ENCODE measurements around the gene EIF4G2.

DNA sequence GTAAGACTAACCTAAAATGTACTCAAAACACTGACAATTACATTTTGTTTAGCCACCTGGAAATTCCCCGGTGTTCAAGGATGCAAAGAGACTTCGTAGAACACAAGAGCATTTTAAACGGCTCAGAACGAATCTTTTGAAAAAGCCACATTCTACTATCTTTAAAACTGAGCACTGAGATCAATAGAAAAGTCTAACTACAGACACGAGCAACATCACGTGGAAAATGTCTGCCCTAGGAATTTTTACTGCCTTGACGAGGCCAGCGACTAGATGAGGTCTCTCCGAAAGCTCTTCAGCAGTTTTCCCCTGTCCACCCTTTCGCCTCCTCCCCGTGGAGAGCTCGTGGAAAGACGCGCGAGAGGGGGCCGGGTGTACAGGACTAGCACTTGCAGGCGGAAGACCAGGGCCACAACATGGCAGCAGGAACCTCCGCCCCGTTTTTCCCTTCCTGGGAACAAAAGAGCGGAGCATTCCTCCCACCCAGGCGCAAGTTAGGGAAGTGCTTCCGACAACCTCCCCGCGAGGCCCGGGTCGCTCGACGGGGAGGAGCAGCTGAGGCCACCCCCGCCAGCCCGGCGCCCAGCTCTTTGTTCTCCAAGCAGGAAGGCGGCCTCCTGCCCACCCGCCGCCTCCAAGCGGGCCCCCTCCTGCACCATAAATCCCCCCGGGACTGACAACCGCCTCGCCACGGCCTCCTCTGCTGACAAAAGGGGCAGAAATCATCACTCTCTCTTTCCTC is 1.1 kb downstream of the EIF4G2 start:
- TF ChIP-seq, protein P1, sequence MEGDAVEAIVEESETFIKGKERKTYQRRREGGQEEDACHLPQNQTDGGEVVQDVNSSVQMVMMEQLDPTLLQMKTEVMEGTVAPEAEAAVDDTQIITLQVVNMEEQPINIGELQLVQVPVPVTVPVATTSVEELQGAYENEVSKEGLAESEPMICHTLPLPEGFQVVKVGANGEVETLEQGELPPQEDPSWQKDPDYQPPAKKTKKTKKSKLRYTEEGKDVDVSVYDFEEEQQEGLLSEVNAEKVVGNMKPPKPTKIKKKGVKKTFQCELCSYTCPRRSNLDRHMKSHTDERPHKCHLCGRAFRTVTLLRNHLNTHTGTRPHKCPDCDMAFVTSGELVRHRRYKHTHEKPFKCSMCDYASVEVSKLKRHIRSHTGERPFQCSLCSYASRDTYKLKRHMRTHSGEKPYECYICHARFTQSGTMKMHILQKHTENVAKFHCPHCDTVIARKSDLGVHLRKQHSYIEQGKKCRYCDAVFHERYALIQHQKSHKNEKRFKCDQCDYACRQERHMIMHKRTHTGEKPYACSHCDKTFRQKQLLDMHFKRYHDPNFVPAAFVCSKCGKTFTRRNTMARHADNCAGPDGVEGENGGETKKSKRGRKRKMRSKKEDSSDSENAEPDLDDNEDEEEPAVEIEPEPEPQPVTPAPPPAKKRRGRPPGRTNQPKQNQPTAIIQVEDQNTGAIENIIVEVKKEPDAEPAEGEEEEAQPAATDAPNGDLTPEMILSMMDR (conservative IDR thresholded peaks at IDR 0.05; ENCODE audit: low read depth, low read length), result no peak
- no peak for TF ChIP-seq EZH2 (IDR thresholded peaks at IDR 0.05; ENCODE audit: borderline replicate concordance, low read depth, low read length, poor library complexity, severe bottlenecking)
